ENCODE results near the gene ENO4. TPM values are rescaled to one million over a fixed set of nuclear protein-coding genes. Genes with fewer than 3 reads are reported as not detected.

The ENO4 gene
- total RNA-seq, 1 donor from 2014 or later, result not detected

DNA sequence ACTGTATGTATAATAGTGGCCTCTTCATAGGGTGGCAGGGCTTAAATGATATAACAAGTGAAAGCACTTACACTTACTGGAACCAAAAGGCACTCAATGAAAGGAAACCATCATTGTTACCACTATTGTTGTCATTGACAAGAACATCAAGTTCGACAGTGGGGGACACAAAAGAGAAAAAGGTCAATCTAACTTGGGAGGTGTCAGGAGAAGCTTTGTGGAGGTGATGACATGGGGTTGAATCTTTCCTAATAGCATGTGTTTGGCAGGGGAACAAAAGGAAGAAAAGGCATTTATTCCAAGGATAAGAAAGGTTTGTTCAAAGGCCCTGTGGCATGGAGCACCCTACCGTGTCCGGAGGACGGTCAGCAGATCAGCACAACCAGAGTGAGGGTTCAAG, 18.2 kb upstream of the ENO4 start:
- Histone ChIP-seq H3K9me3 (no peaks in the 10 kb centered on the region), H3K27ac (no peak overlapping the region), H3K36me3 (no peaks in the 10 kb centered on the region), H3K4me1 (no peaks in the 10 kb centered on the region), H3K4me3 (no peak overlapping the region), H3K27me3 (no peaks in the 10 kb centered on the region)
- TF ChIP-seq, protein P1, sequence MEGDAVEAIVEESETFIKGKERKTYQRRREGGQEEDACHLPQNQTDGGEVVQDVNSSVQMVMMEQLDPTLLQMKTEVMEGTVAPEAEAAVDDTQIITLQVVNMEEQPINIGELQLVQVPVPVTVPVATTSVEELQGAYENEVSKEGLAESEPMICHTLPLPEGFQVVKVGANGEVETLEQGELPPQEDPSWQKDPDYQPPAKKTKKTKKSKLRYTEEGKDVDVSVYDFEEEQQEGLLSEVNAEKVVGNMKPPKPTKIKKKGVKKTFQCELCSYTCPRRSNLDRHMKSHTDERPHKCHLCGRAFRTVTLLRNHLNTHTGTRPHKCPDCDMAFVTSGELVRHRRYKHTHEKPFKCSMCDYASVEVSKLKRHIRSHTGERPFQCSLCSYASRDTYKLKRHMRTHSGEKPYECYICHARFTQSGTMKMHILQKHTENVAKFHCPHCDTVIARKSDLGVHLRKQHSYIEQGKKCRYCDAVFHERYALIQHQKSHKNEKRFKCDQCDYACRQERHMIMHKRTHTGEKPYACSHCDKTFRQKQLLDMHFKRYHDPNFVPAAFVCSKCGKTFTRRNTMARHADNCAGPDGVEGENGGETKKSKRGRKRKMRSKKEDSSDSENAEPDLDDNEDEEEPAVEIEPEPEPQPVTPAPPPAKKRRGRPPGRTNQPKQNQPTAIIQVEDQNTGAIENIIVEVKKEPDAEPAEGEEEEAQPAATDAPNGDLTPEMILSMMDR (IDR thresholded peaks at IDR 0.05), result no peak
- intact Hi-C loops (cut with DNase I), result no loop called here
- no peak for DNase-seq (ENCODE audit: low spot score in 2 of 2)

DNA sequence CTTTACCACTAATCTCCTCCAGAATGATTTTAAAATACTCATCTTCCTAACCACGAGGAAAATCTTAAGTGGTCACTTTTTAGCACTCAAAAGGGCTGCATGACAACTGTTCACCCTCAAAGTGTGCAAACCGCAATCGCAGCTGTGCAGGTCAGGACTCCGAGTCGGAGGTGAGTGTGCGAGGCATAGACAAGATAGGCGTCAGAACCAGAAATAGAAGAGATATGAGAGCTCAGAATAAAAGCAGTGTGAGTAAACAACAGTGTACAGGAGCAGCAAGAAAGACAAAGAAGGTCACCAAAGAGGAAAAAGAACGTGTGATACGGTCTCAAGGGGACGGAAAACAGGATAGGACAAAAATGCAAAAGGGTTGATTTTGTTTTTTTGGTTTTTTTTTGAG, 17.5 kb upstream of the ENO4 start:
- H3K4me1 ChIP-seq, result no peaks in the 10 kb centered on the region

DNA sequence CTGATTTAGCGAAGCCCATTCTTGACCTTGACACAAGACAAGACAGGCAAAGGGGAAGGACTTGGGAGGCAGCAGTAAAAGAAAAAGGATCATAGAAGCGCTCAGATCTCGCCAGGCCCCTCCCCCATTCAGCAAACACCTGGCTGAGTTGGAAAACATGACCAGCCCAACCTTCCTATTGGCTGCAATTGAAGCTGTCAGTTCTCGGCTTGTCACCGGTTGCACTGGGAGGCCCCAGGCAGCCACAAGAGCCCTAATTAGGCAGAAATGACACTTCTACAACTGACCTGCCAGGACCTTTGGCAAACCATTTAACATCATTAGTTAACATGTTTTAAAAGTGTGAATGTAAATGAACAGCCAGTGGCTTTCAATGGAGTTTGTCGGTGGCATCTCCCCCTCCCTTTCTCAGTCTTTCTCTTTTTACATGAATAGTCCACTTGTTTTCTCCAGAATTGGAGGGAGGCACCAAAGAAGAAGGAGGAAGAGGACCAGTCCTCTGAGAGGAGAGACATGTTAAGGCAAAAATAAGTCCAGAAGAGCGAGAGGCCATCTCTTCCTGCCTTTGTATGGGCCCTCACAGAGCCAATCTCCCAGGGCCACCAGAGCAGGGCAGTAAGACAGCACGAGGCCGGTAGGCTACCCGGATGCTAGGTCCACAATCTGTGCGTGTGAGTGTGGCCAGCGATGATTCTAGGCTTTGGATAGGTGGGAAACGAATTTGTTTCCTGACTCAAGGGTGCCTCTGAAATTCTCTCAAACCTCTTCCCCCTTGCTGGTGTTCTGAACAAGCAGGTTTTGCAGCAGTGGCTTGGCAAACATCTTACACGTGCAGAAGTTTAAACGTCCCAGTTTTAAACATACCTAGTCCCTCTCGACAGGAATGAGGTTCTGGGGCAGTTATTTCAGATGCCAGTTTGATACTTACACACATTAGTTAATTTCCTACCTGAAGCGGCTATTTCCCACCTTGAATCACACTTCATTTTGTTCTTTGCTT, 15.0 kb upstream of the ENO4 start:
- TF ChIP-seq, protein P1 (IDR thresholded peaks at IDR 0.05), result no peak
- Histone ChIP-seq H3K4me3 (no peak overlapping the region), H3K9me3 (no peaks in the 10 kb centered on the region), H3K27ac (no peak overlapping the region), H3K27me3 (no peaks in the 10 kb centered on the region), H3K4me1 (no peaks in the 10 kb centered on the region), H3K36me3 (no peaks in the 10 kb centered on the region)
- no peak for DNase-seq (ENCODE audit: low spot score in 2 of 2)
- intact Hi-C loops (cut with DNase I), result no loop called here

More for the DNA sequence above, 17.5 kb upstream of the ENO4 start:
- Histone ChIP-seq H3K36me3 (no peaks in the 10 kb centered on the region), H3K4me3 (no peak overlapping the region), H3K27me3 (no peaks in the 10 kb centered on the region), H3K9me3 (no peaks in the 10 kb centered on the region), H3K27ac (no peak overlapping the region)
- DNase-seq (ENCODE audit: low spot score in 2 of 2), result no peak
- intact Hi-C loops (cut with DNase I), result no loop called here
- TF ChIP-seq, protein P1 (IDR thresholded peaks at IDR 0.05), result no peak

DNA sequence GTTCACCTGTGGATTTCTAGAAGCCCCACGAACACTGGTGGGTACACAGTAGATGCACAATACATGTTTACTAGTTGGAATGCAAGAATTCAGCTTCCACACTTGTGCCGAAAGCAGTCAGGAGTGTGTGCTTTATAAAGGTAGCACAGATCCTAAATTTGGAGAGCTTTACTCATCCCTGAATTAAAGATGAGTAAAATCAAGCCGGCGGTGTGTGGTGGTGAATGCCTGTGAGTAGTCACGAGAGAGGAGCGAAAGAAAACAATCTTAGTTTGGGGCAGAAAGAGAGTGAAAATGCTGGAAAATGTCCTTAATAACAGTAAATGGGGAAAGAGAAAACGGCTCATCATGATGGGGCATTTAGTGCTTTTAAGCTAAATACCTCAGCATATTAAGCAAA, 13.6 kb upstream of the ENO4 start:
- intact Hi-C loops (cut with DNase I), result no loop called here
- H3K4me3 ChIP-seq, result no peak overlapping the region
- no peak overlapping the region for H3K27ac ChIP-seq
- TF ChIP-seq, protein P1 (IDR thresholded peaks at IDR 0.05), result no peak
- DNase-seq (ENCODE audit: low spot score in 2 of 2), result no peak
- H3K27me3 ChIP-seq, result no peaks in the 10 kb centered on the region
- no peaks in the 10 kb centered on the region for H3K36me3 ChIP-seq
- no peaks in the 10 kb centered on the region for H3K9me3 ChIP-seq
- no peaks in the 10 kb centered on the region for H3K4me1 ChIP-seq

DNA sequence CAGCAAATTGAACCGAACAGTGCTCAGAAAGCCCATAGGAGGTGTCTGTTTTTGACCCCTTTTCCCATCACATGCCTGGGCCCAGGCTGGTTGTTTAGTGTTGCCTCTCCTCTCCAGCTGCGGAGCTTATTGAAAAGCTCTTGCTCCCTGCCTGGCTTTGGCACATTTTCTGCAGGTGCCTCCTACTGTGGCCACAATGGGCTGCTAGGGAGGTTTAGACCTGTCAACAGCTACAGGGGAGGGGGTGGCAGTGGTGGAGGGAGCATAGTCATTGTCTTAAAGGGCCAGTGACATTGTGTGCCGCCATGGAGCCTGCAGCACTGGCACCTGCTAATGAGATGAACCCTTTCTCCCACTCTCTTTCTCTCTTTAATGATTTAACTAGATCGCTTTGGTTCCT, 13.2 kb upstream of the ENO4 start:
- Histone ChIP-seq H3K4me3 (no peak overlapping the region), H3K27me3 (no peaks in the 10 kb centered on the region), H3K9me3 (no peaks in the 10 kb centered on the region), H3K27ac (no peak overlapping the region), H3K36me3 (no peaks in the 10 kb centered on the region), H3K4me1 (no peaks in the 10 kb centered on the region)
- intact Hi-C loops (cut with DNase I), result no loop called here
- no peak for DNase-seq (ENCODE audit: low spot score in 2 of 2)
- TF ChIP-seq, protein P1 (IDR thresholded peaks at IDR 0.05), result no peak
